Prostate gland (tissue), 2 donors: ENCODE measurements around the gene TKT. TPM values are rescaled to one million over a fixed set of nuclear protein-coding genes. Genes with fewer than 3 reads are reported as not detected.
A peak's percentile ranks its signal among the peaks of the same experiment; 100 is the strongest.

ENCODE experiments used
- DNase-seq: peaks from one replicate; pipeline ENCODE4 v3.0.0-alpha.2; 2019; ENCODE audit warnings: low spot score
- H3K27ac ChIP-seq, 2 donors: fragments of 200-600 bp; sonication (generic); 2 replicates each; pipeline ENCODE4 v1.5.1; 2017 to 2019
- H3K27me3 ChIP-seq: fragments of 200-600 bp; sonication (generic); replicated peaks from 2 replicates; pipeline ENCODE4 v1.5.1; 2019; ENCODE audit not compliant: insufficient read depth
- H3K36me3 ChIP-seq, 2 donors: fragments of 200-600 bp; sonication (generic); 1 replicate in 1 of 2; 2 replicates in 1 of 2; pipeline versions ENCODE4 v1.5.1 to v1.8.1; 2017 to 2019
- H3K4me1 ChIP-seq: fragments of 200-600 bp; sonication (generic); replicated peaks from 2 replicates; pipeline ENCODE4 v1.5.1; 2019
- H3K4me3 ChIP-seq, 2 donors: fragments of 200-600 bp; sonication (generic); 2 replicates each; pipeline ENCODE4 v1.5.1; 2017 to 2019
- H3K9me3 ChIP-seq: fragments of 200-600 bp; sonication (generic); 2 replicates; pipeline ENCODE4 v1.5.1; 2017
- POLR2A ChIP-seq: fragments of 450-650 bp; IDR thresholded peaks from one replicate; pipeline ENCODE4 v1.6.1; 2016; ENCODE audit warnings: antibody characterized with exemption, mild to moderate bottlenecking
- POLR2AphosphoS5 ChIP-seq: sonication (generic); formaldehyde crosslinking; IDR thresholded peaks from one replicate; pipeline ENCODE4 v1.6.1; 2017; ENCODE audit warnings: antibody characterized with exemption
- WGBS: methylation state at CpG from one replicate; pipeline ENCODE4 v1.1.5; 2018; 5-methylcytosine and 5-hydroxymethylcytosine counted together
- intact Hi-C: fragments of 100-400 bp; cut with DNase I; formaldehyde crosslinking; loops from one replicate; pipeline ENCODE4 v1.14.2; 2022
- total RNA-seq, 2 donors: library from RNA; depleted of rRNA; stranded (reverse); fragments of >200 nt; gene quantifications; one replicate each; pipeline ENCODE4 v1.1.0, GENCODE V29; 2016
- TF ChIP-seq, protein P1 (sequence below), 4 experiments: fragments of 200-600 bp in 2 of 4; fragments of 450-650 bp in 2 of 4; sonication (generic) in 2 of 4; IDR thresholded peaks; 1 replicate in 3 of 4; 2 replicates in 1 of 4; pipeline ENCODE4 v1.5.1; 2016 to 2019; ENCODE audit warnings: antibody characterized with exemption in 4 of 4, mild to moderate bottlenecking in 2 of 4, moderate library complexity in 2 of 4

TKT gene
- total RNA-seq, 2 donors from 2014 or later: 187 to 226 TPM

GRCh38 chr3:53219895-53220483 lies 35.8 kb downstream of the TKT start:
- Histone ChIP-seq H3K27ac (no peak overlapping the region), H3K4me3 (no peak overlapping the region), H3K4me1 (no peaks in the 10 kb centered on the region), H3K36me3 (peaks cover 0 to 3% of the 10 kb centered on the region in 2 donors), H3K9me3 (no peaks in the 10 kb centered on the region), H3K27me3 (no peaks in the 10 kb centered on the region)
- DNase-seq: peak; percentile 72
- 46% methylated on average over 10 of the region's 10 CpGs for WGBS
- intact Hi-C loops: loop anchor here (5.0 to 10.0 kb wide), 2 partner anchors 125 to 492 kb away; partner anchors contain the start of gene DCP1A
- TF ChIP-seq, protein P1, sequence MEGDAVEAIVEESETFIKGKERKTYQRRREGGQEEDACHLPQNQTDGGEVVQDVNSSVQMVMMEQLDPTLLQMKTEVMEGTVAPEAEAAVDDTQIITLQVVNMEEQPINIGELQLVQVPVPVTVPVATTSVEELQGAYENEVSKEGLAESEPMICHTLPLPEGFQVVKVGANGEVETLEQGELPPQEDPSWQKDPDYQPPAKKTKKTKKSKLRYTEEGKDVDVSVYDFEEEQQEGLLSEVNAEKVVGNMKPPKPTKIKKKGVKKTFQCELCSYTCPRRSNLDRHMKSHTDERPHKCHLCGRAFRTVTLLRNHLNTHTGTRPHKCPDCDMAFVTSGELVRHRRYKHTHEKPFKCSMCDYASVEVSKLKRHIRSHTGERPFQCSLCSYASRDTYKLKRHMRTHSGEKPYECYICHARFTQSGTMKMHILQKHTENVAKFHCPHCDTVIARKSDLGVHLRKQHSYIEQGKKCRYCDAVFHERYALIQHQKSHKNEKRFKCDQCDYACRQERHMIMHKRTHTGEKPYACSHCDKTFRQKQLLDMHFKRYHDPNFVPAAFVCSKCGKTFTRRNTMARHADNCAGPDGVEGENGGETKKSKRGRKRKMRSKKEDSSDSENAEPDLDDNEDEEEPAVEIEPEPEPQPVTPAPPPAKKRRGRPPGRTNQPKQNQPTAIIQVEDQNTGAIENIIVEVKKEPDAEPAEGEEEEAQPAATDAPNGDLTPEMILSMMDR (IDR thresholded peaks at IDR 0.05): peak; percentile 42 to 88 (median 75)
- TF ChIP-seq POLR2AphosphoS5 (peak; percentile 41), POLR2A (no peak)

DNA sequence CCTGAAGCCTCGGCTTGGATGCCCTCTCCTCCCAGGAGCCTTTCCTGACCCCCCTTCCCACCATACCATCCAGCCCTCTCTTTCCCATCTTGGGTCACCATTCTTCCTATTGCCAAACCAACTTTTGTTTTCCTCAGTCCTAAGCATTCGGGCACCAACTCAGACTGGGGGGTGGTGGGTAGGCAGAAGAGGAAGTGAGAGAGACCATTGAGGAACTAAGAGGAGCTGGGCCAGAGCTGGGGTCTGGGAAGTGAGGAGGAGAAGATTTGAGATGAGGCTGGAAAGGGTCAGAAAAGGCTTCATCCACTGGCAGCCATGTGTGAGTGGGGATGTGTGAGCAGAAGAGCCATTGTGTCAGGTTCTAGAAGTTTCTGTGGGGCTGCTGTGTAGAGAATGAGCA lies 37.7 kb downstream of the TKT start:
- no peaks in the 10 kb centered on the region for H3K4me1 ChIP-seq
- intact Hi-C loops: loop anchor here (5.0 kb wide), 1 partner anchor 494 kb away; no protein-coding TSS in a partner anchor
- TF ChIP-seq POLR2AphosphoS5 (no peak), POLR2A (no peak)
- TF ChIP-seq, protein P1 (IDR thresholded peaks at IDR 0.05): no peak
- no peaks in the 10 kb centered on the region for H3K36me3 ChIP-seq
- no peak for DNase-seq
- no peak overlapping the region for H3K27ac ChIP-seq
- H3K27me3 ChIP-seq: no peaks in the 10 kb centered on the region
- H3K9me3 ChIP-seq: no peaks in the 10 kb centered on the region
- WGBS: 84% methylated on average over 2 of the region's 2 CpGs
- H3K4me3 ChIP-seq: no peak overlapping the region

- WGBS: 85% methylated on average over 2 of the region's 2 CpGs
Measured at GRCh38 chr3:53217175-53217574, 38.6 kb downstream of the TKT start.

DNA sequence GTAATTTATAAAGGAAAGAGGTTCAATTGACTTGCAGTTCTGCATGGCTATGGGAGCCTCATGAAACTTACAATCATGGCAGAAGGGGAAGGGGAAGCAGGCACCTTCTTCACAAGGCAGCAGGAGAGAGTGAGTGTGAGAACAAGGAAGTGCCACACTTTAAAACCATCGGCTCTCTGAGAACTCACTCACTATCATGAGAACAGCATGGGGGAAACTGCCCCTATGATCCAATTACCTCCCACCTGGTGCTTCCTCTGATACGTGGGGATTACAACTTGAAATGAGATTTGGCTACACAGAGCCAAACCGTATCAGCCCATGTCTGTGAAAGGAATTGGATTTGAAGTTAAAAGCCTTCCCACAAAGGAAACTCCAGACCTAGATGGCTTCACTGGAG lies 39.1 kb downstream of the TKT start:
- 29% methylated on average over 3 of the region's 3 CpGs for WGBS

More at GRCh38 chr3:53217175-53217574, 38.6 kb downstream of the TKT start:
- Histone ChIP-seq H3K4me3 (no peak overlapping the region), H3K36me3 (no peaks in the 10 kb centered on the region), H3K27ac (no peak overlapping the region), H3K9me3 (no peaks in the 10 kb centered on the region), H3K4me1 (no peaks in the 10 kb centered on the region), H3K27me3 (no peaks in the 10 kb centered on the region)
- DNase-seq: no peak
- intact Hi-C loops: loop anchor here (5.0 kb wide), 1 partner anchor 495 kb away; no protein-coding TSS in a partner anchor
- TF ChIP-seq, protein P1 (IDR thresholded peaks at IDR 0.05): no peak
- TF ChIP-seq POLR2A: no peak
- TF ChIP-seq POLR2AphosphoS5: no peak

More for the DNA sequence above, 39.1 kb downstream of the TKT start:
- intact Hi-C loops: loop anchor here (5.0 kb wide), 1 partner anchor 496 kb away; no protein-coding TSS in a partner anchor
- H3K27ac ChIP-seq: no peak overlapping the region
- no peak for TF ChIP-seq POLR2AphosphoS5
- TF ChIP-seq POLR2A: no peak
- TF ChIP-seq, protein P1 (IDR thresholded peaks at IDR 0.05): no peak
- H3K4me3 ChIP-seq: no peak overlapping the region
- H3K36me3 ChIP-seq: no peaks in the 10 kb centered on the region
- no peaks in the 10 kb centered on the region for H3K4me1 ChIP-seq
- no peaks in the 10 kb centered on the region for H3K9me3 ChIP-seq
- H3K27me3 ChIP-seq: no peaks in the 10 kb centered on the region
- no peak for DNase-seq
